Hematopoietic multipotent progenitor cell treated with erythropoietin and hydrocortisone succinate and interleukin-3 and kit ligand, for 15 days (in vitro differentiated cells): ENCODE data around the gene FPR2.
"Not testable (repeated sequence)": the region's sequence is repeated elsewhere in the genome, so short reads cannot be mapped to it uniquely, and the experiment has no call there.

Source experiments
- DNase-seq: peaks from one replicate; pipeline ENCODE4 v3.0.0-alpha.2; 2015; ENCODE audit warnings: low spot score

The FPR2 gene

GRCh38 chr19:51760697-51761356 is at the start of gene FPR2:
Gene FPR2 (plus strand): TSS chr19:51761180. CDS start chr19:51768659, 7,479 bp downstream.
- DNase-seq = no peak

GRCh38 chr19:51711702-51712101 is 49.3 kb upstream of the FPR2 start:
- DNase-seq = no peak

- no peak for DNase-seq
Observed at GRCh38 chr19:51712461-51713081, 48.4 kb upstream of the FPR2 start.

- DNase-seq = no peak
Observed at GRCh38 chr19:51713319-51714285, 47.4 kb upstream of the FPR2 start.

GRCh38 chr19:51714848-51715247 is 46.1 kb upstream of the FPR2 start:
- no peak for DNase-seq

- DNase-seq = no peak
Observed at GRCh38 chr19:51715850-51716249, 45.1 kb upstream of the FPR2 start.

- DNase-seq = no peak
Observed at GRCh38 chr19:51716925-51717324, 44.1 kb upstream of the FPR2 start.

GRCh38 chr19:51719251-51719988 is 41.6 kb upstream of the FPR2 start:
- DNase-seq = no peak

- no peak for DNase-seq
Observed at GRCh38 chr19:51721905-51722304, 39.1 kb upstream of the FPR2 start.

GRCh38 chr19:51722492-51722891 is 38.5 kb upstream of the FPR2 start:
- DNase-seq = no peak

GRCh38 chr19:51724543-51724942 is 36.4 kb upstream of the FPR2 start:
- DNase-seq = no peak

- DNase-seq = no peak
Observed at GRCh38 chr19:51726049-51726448, 34.9 kb upstream of the FPR2 start.

- DNase-seq = no peak
Observed at GRCh38 chr19:51727349-51727880, 33.6 kb upstream of the FPR2 start.

GRCh38 chr19:51729781-51730180 is 31.2 kb upstream of the FPR2 start:
- DNase-seq = no peak

- no peak for DNase-seq
Observed at GRCh38 chr19:51733742-51734522, 27.0 kb upstream of the FPR2 start.

GRCh38 chr19:51735759-51736449 is 25.1 kb upstream of the FPR2 start:
- no peak for DNase-seq

- no peak for DNase-seq
Observed at GRCh38 chr19:51737389-51737788, 23.6 kb upstream of the FPR2 start.

- no peak for DNase-seq
Observed at GRCh38 chr19:51737924-51738323, 23.1 kb upstream of the FPR2 start.

- DNase-seq = not testable (repeated sequence)
Observed at GRCh38 chr19:51738523-51738922, 22.5 kb upstream of the FPR2 start.

- no peak for DNase-seq
Observed at GRCh38 chr19:51739466-51740213, 21.3 kb upstream of the FPR2 start.
